ENCODE data around the gene EHD4. TPM values are rescaled to one million over a fixed set of nuclear protein-coding genes. Genes with fewer than 3 reads are reported as not detected.

The EHD4 gene
- polyA plus RNA-seq, 1 of the 3 experiments (the other 2 are of a cell fraction): 17.5 TPM

- no peak for DNase-seq
- H3K79me2 ChIP-seq (ENCODE audit: insufficient read depth): no peaks in the 10 kb centered on the region
- ChIA-PET POLR2A (no interaction called here), CTCF (interaction anchor here (1.0 to 1.8 kb wide), 4 partner anchors 61 to 441 kb away, joined by 3 to 4 read pairs (median 3); partner anchors contain the start of gene MAPKBP1)
- 100% methylated on average over 1 of the region's 5 CpGs for whole genome bisulfite sequencing (ENCODE audit: low lambda C conversion rate)
- H3F3A ChIP-seq (replicated peaks; ENCODE audit: insufficient read depth): no peaks in the 10 kb centered on the region
- TF ChIP-seq POLR2AphosphoS5 (IDR thresholded peaks at IDR 0.05; ENCODE audit: low read depth, low read length): no peak
- no peak for TF ChIP-seq MEF2A (IDR thresholded peaks at IDR 0.05; ENCODE audit: borderline replicate concordance, low read depth)
- H3K4me3 ChIP-seq (ENCODE audit: low read depth in 2 of 2, low read length in 1 of 2): no peak overlapping the region
- H3K9me2 ChIP-seq: no peaks in the 10 kb centered on the region
- no peak overlapping the region for H3K27ac ChIP-seq (ENCODE audit: low read depth in 2 of 2, low read length in 1 of 2)
- peaks cover 0 to 15% of the 10 kb centered on the region in 2 experiments; a peak in 1 of 4 replicates for H3K4me1 ChIP-seq (ENCODE audit: control insufficient read depth in 1 of 2, insufficient read depth in 2 of 2, low read depth in 1 of 2, low read length in 1 of 2)
- no peaks in the 10 kb centered on the region for H4K20me1 ChIP-seq (ENCODE audit: insufficient read depth)
- H2AFZ ChIP-seq (ENCODE audit: low read depth): no peak overlapping the region
- H3K9me3 ChIP-seq: no peaks in the 10 kb centered on the region
- H3K27me3 ChIP-seq (ENCODE audit: insufficient read depth): no peaks in the 10 kb centered on the region
- no peak overlapping the region for H3K9ac ChIP-seq
- no peak overlapping the region for H3K4me2 ChIP-seq
- H3K36me3 ChIP-seq (replicated peaks in 1 of 2; ENCODE audit: control insufficient read depth in 1 of 2, insufficient read depth in 2 of 2, low read length in 1 of 2): peaks cover 10 to 21% of the 10 kb centered on the region in 2 experiments
Observed at GRCh38 chr15:41906608-41907007, 65.7 kb downstream of the EHD4 start.

GRCh38 chr15:41905036-41905793, 67.1 kb downstream of the EHD4 start:
- Histone ChIP-seq H4K20me1 (ENCODE audit: insufficient read depth) (no peaks in the 10 kb centered on the region), H3F3A (replicated peaks; ENCODE audit: insufficient read depth) (no peaks in the 10 kb centered on the region), H3K4me1 (ENCODE audit: control insufficient read depth in 1 of 2, insufficient read depth in 2 of 2, low read depth in 1 of 2, low read length in 1 of 2) (peaks cover 0 to 15% of the 10 kb centered on the region in 2 experiments; a peak in 1 of 4 replicates), H3K9me2 (no peaks in the 10 kb centered on the region), H3K9ac (no peak overlapping the region), H3K27ac (ENCODE audit: low read depth in 2 of 2, low read length in 1 of 2) (peak overlapping the region in 1 of 2 experiments; percentile 44; a peak in 1 of 4 replicates), H3K79me2 (ENCODE audit: insufficient read depth) (no peaks in the 10 kb centered on the region), H3K4me3 (ENCODE audit: low read depth in 2 of 2, low read length in 1 of 2) (no peak overlapping the region), H3K36me3 (replicated peaks in 1 of 2; ENCODE audit: control insufficient read depth in 1 of 2, insufficient read depth in 2 of 2, low read length in 1 of 2) (peaks cover 15 to 21% of the 10 kb centered on the region in 2 experiments), H3K4me2 (no peak overlapping the region), H3K9me3 (no peaks in the 10 kb centered on the region), H3K27me3 (ENCODE audit: insufficient read depth) (no peaks in the 10 kb centered on the region), H2AFZ (ENCODE audit: low read depth) (no peak overlapping the region)
- ChIA-PET CTCF (interaction anchor here (0.5 to 5.9 kb wide), 58 partner anchors 9 to 564 kb away, joined by 3 to 77 read pairs (median 4); partner anchors contain the start of genes EHD4, ITPKA, MAPKBP1 and PLA2G4B), POLR2A (interaction anchor here (1.0 to 1.6 kb wide), 3 partner anchors 67 to 245 kb away, joined by 3 to 7 read pairs (median 4); partner anchors contain the start of genes MAPKBP1 and MGA)
- TF ChIP-seq MXI1 (IDR thresholded peaks at IDR 0.05; ENCODE audit: low read depth, low read length) (no peak; the same call in 1 of the 2 replicates), EP300 (IDR thresholded peaks at IDR 0.05; ENCODE audit: borderline replicate concordance in 1 of 2, low read depth in 1 of 2, low read length in 1 of 2) (peak in 1 of 2 experiments; percentile 61; a peak in 2 of 4 replicates), GATA2 (CRISPR knock-in tag; IDR thresholded peaks at IDR 0.05) (peak; percentile 42; the same call in 1 of the 2 replicates)
- DNase-seq: peak; percentile 59
- WGBS (ENCODE audit: low lambda C conversion rate): 76% methylated on average over 11 of the region's 14 CpGs

GRCh38 chr15:41904541-41905005, 67.8 kb downstream of the EHD4 start:
- no peaks in the 10 kb centered on the region for H3K9me2 ChIP-seq

More at GRCh38 chr15:41904541-41905005, 67.8 kb downstream of the EHD4 start:
- Histone ChIP-seq H4K20me1 (ENCODE audit: insufficient read depth) (no peaks in the 10 kb centered on the region), H3K79me2 (ENCODE audit: insufficient read depth) (no peaks in the 10 kb centered on the region), H3K4me3 (ENCODE audit: low read depth in 2 of 2, low read length in 1 of 2) (no peak overlapping the region), H3K4me1 (ENCODE audit: control insufficient read depth in 1 of 2, insufficient read depth in 2 of 2, low read depth in 1 of 2, low read length in 1 of 2) (peaks cover 0 to 19% of the 10 kb centered on the region in 2 experiments; a peak in 1 of 4 replicates), H3K9me3 (no peaks in the 10 kb centered on the region), H3K27ac (ENCODE audit: low read depth in 2 of 2, low read length in 1 of 2) (peak overlapping the region in 1 of 2 experiments; percentile 44; a peak in 1 of 4 replicates), H3K4me2 (no peak overlapping the region), H3K27me3 (ENCODE audit: insufficient read depth) (no peaks in the 10 kb centered on the region), H3K9ac (no peak overlapping the region), H3K36me3 (replicated peaks in 1 of 2; ENCODE audit: control insufficient read depth in 1 of 2, insufficient read depth in 2 of 2, low read length in 1 of 2) (peaks cover 17 to 21% of the 10 kb centered on the region in 2 experiments), H2AFZ (ENCODE audit: low read depth) (no peak overlapping the region), H3F3A (replicated peaks; ENCODE audit: insufficient read depth) (no peaks in the 10 kb centered on the region)
- peak; percentile 89 for DNase-seq
- ChIA-PET CTCF (interaction anchor here (0.5 to 5.9 kb wide), 59 partner anchors 10 to 565 kb away, joined by 3 to 77 read pairs (median 4); partner anchors contain the start of genes EHD4, ITPKA, MAPKBP1 and PLA2G4B), POLR2A (interaction anchor here (1.0 to 1.6 kb wide), 3 partner anchors 67 to 244 kb away, joined by 3 to 7 read pairs (median 4); partner anchors contain the start of genes MAPKBP1 and MGA)
- 20% methylated on average over 5 of the region's 6 CpGs for WGBS (ENCODE audit: low lambda C conversion rate)
- TF ChIP-seq RAD21 (IDR thresholded peaks at IDR 0.05; ENCODE audit: low read length) (peak; percentile 96), CTCF (IDR thresholded peaks at IDR 0.05) (peak; percentile 88), REST (IDR thresholded peaks at IDR 0.05; ENCODE audit: low read depth, low read length) (no peak), SMC3 (IDR thresholded peaks at IDR 0.05; ENCODE audit: low read depth, low read length) (peak; percentile 87), ELF1 (IDR thresholded peaks at IDR 0.05) (no peak)

Measured in SK-N-SH (cell line).